K562 (cell line): ENCODE results near the gene MYO3B. TPM values are rescaled to one million over a fixed set of nuclear protein-coding genes. Genes with fewer than 3 reads are reported as not detected.

ENCODE experiments used
- ATAC-seq: fragments of 200-7000 bp; cut with Tn5 transposase; 3 replicates; pipeline ENCODE4 v1.9.1; 2020; ENCODE audit warnings: moderate library complexity
- BruUV-seq: library from RNA; stranded (reverse); fragments of 400-500 nt; replicated peaks from 2 replicates; lab custom pipeline; 2021; lab: Mats Ljungman, UMichigan
- CTCF ChIA-PET: fragments of 300-600 bp; formaldehyde crosslinking; extraction: SDS; loops from one replicate; lab custom pipeline; 2021; ENCODE audit warnings: low intra/inter-chr PET ratio; lab: Yijun Ruan, JAX
- POLR2A ChIA-PET: fragments of 300-600, 350-650 bp; sonication (Branson Sonifier 250); formaldehyde crosslinking; extraction: SDS; loops from one replicate; lab custom pipeline; 2021; ENCODE audit warnings: antibody characterized with exemption, inconsistent platforms; lab: Yijun Ruan, JAX
- DNase-seq, 4 experiments: peaks; one replicate each; pipeline versions ENCODE4 v3.0.0 to v3.0.0-alpha.2; 2011 to 2018; ENCODE audit warnings: low spot score in 3 of 4, mixed read lengths in 3 of 4; ENCODE audit errors: extremely low read depth in 1 of 4
- FAIRE-seq: peaks from 2 replicates; lab custom pipeline; 2011; peaks lifted over from hg19 to GRCh38; lab: Jason Lieb, UNC
- H2AFZ ChIP-seq: 2 replicates; pipeline ENCODE4 v1.6.0; 2011; ENCODE audit warnings: low read depth, low read length, control low read depth, inconsistent platforms
- H3K27ac ChIP-seq: fragments of 200-600 bp; 3 replicates; pipeline ENCODE4 v1.8.0; 2011; ENCODE audit warnings: low read depth, mild to moderate bottlenecking, control low read depth, inconsistent platforms, low read length, moderate library complexity, mixed read lengths; ENCODE audit errors: extremely low read depth
- H3K27me3 ChIP-seq, 2 experiments: fragments of 300-600 bp in 1 of 2; 2 replicates in 1 of 2; 3 replicates in 1 of 2; pipeline versions ENCODE4 v1.6.0 to v1.8.0; 2011; ENCODE audit warnings: inconsistent platforms in 2 of 2, low read length in 2 of 2, mild to moderate bottlenecking in 1 of 2, mixed read lengths in 1 of 2, moderate library complexity in 1 of 2; ENCODE audit not compliant: control insufficient read depth in 2 of 2, insufficient read depth in 2 of 2
- H3K36me3 ChIP-seq: fragments of 300-600 bp; 3 replicates; pipeline ENCODE4 v1.8.0; 2011; ENCODE audit warnings: mild to moderate bottlenecking, low read length, inconsistent platforms; ENCODE audit not compliant: control insufficient read depth, insufficient read depth
- H3K4me1 ChIP-seq, 2 experiments: fragments of 200-600 bp in 1 of 2; replicated peaks in 1 of 2; 2 replicates in 1 of 2; 3 replicates in 1 of 2; pipeline versions ENCODE4 v1.5.1 to v1.8.0; 2011; ENCODE audit warnings: inconsistent platforms in 2 of 2, low read length in 2 of 2, mild to moderate bottlenecking in 1 of 2, mixed read lengths in 1 of 2, moderate library complexity in 1 of 2; ENCODE audit not compliant: control insufficient read depth in 2 of 2, insufficient read depth in 2 of 2
- H3K4me2 ChIP-seq: 2 replicates; pipeline ENCODE4 v1.6.1; 2011; ENCODE audit warnings: low read length, control low read depth, inconsistent platforms, mixed read lengths; ENCODE audit not compliant: insufficient read depth
- H3K4me3 ChIP-seq: fragments of 200-600 bp; sonication (generic), shearing (Covaris generic); 2 replicates; pipeline ENCODE4 v1.5.1; 2016; ENCODE audit warnings: control low read depth, inconsistent platforms
- H3K79me2 ChIP-seq: fragments of 200-600 bp; 3 replicates; pipeline ENCODE4 v1.8.0; 2011; ENCODE audit warnings: low read length, inconsistent platforms; ENCODE audit not compliant: control insufficient read depth, insufficient read depth
- H3K9ac ChIP-seq, 2 experiments: 2 replicates each; pipeline versions ENCODE4 v1.6.0 to v1.6.1; 2011; ENCODE audit warnings: low read depth in 2 of 2, low read length in 2 of 2, control low read depth in 1 of 2, inconsistent platforms in 1 of 2, mild to moderate bottlenecking in 1 of 2, mixed read lengths in 1 of 2; ENCODE audit not compliant: insufficient read depth in 1 of 2
- H3K9me1 ChIP-seq: one replicate; pipeline ENCODE4 v1.6.0; 2011; ENCODE audit warnings: inconsistent platforms, mild to moderate bottlenecking, low read length, moderate library complexity; ENCODE audit not compliant: control insufficient read depth, insufficient read depth
- H3K9me3 ChIP-seq: replicated peaks from 2 replicates; pipeline ENCODE4 v1.5.1; 2011; ENCODE audit warnings: low read depth, low read length, inconsistent platforms; ENCODE audit not compliant: control insufficient read depth, insufficient read depth
- H4K20me1 ChIP-seq: replicated peaks from 2 replicates; pipeline ENCODE4 v1.6.1; 2011; ENCODE audit warnings: low read length, inconsistent platforms, mixed read lengths; ENCODE audit not compliant: control insufficient read depth, insufficient read depth
- HSF4 ChIP-seq: fragments of 250-450 bp; sonication (Bioruptor Pico); IDR thresholded peaks from 2 replicates; pipeline ENCODE4 v2.1.2; 2022; ENCODE audit warnings: mild to moderate bottlenecking, moderate library complexity, borderline replicate concordance
- L3MBTL2 ChIP-seq: fragments of 450-650 bp; IDR thresholded peaks from 2 replicates; pipeline ENCODE4 v1.6.1; 2016; ENCODE audit warnings: mild to moderate bottlenecking, moderate library complexity
- MTF1 ChIP-seq: fragments of 250-450 bp; sonication (Bioruptor Pico); IDR thresholded peaks from 2 replicates; pipeline ENCODE4 v1.9.0; 2021; ENCODE audit warnings: moderate library complexity, mild to moderate bottlenecking, inconsistent platforms, borderline replicate concordance
- TEAD2 ChIP-seq: fragments of 450-650 bp; IDR thresholded peaks from 2 replicates; pipeline ENCODE4 v1.6.1; 2016; ENCODE audit warnings: missing genetic modification characterization, control low read depth, missing compliant biosample characterization
- ZNF12 ChIP-seq: sonication (generic); formaldehyde crosslinking; IDR thresholded peaks from 2 replicates; pipeline ENCODE4 v1.4.0; 2020; ENCODE audit warnings: mild to moderate bottlenecking, missing genetic modification reagents
- whole genome bisulfite sequencing: fragments of 100-300 bp; shearing (Covaris generic); methylation state at CpG from one replicate; pipeline ENCODE4 v1.1.6; 2016; ENCODE audit warnings: low coverage, mixed read lengths; ENCODE audit not compliant: insufficient coverage; ENCODE audit errors: missing lambda C conversion rate; 5-methylcytosine and 5-hydroxymethylcytosine counted together
- in situ Hi-C: fragments of 300-500 bp; cut with MboI; formaldehyde crosslinking; loops from 4 replicates; pipeline ENCODE4 v1.15.0; 2018; ENCODE audit warnings: inconsistent platforms, mixed read lengths
- intact Hi-C: fragments of 100-400 bp; cut with micrococcal nuclease; formaldehyde crosslinking; loops from 2 replicates; pipeline ENCODE4 v1.14.2; 2022
- polyA plus RNA-seq, 8 experiments: library from polyadenylated mRNA; depleted of rRNA in 4 of 8; stranded (reverse) in 5 of 8; unstranded in 3 of 8; fragments of >200 nt; fragmentation: Nextera tagmentation in 2 of 8; fragmentation: Illumina TruSeq in 1 of 8; extraction: Ambion mirVana in 2 of 8; extraction: Trizol in 1 of 8; gene quantifications; 2 replicates each; pipeline versions ENCODE4 v1.2.1 to v1.2.3, GENCODE V29; 2011 to 2014; ENCODE audit warnings: inconsistent platforms in 1 of 8, missing spikeins in 1 of 8
- total RNA-seq, 7 experiments: library from RNA; depleted of rRNA in 6 of 7; stranded (reverse); fragments of >200 nt in 6 of 7; fragmentation: Illumina TruSeq in 2 of 7; extraction: Trizol in 2 of 7; gene quantifications; 2 replicates each; pipeline versions ENCODE4 v1.2.1 to v1.2.3, GENCODE V29; 2011 to 2021; ENCODE audit warnings: low replicate concordance in 1 of 7
- TF ChIP-seq, protein P1 (sequence below): fragments of 250-450 bp; sonication (Bioruptor Pico); IDR thresholded peaks from 2 replicates; pipeline ENCODE4 v1.8.0; 2022; ENCODE audit warnings: inconsistent platforms

The MYO3B gene
- total and polyA plus RNA-seq, 9 of the 15 experiments (the other 6 are each of a cell fraction or from before 2014, with no cell fraction given) = 2.7 to 6.5 (median 3.6) TPM

DNA sequence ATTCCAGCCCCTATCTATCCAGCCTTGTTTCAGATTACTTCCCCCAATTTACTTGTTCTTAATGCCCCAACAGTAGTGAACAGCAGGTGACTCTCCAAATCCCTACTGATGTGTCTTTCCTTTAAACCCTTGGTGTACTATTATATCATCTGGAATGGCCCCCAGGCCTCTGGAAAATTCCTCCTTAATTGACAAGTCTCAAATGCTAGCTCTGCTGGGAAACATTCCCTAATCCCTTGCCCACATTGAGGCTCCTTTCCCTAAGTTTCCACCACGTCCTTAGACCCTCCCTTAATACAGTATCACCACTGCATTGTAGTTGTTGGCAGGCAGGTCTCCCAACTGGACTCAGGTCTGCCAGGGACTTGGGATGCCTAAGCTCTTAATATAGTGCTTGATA, 41.0 kb downstream of the MYO3B start (continued):
- TF ChIP-seq ZNF12 (CRISPR knock-in tag) = no peak

GRCh38 chr2:170221317-170222288, 43.7 kb downstream of the MYO3B start:
- no TSS peak for BruUV-seq
- intact Hi-C loops = no loop called here
- no peak overlapping the region for H3K27ac ChIP-seq

More at GRCh38 chr2:170221317-170222288, 43.7 kb downstream of the MYO3B start:
- no peak overlapping the region for H3K9ac ChIP-seq
- H4K20me1 ChIP-seq = no peaks in the 10 kb centered on the region
- DNase-seq (no peak), ATAC-seq (peak; percentile 37), FAIRE-seq (no peak)
- H3K27me3 ChIP-seq = no peaks in the 10 kb centered on the region
- CTCF ChIA-PET = no interaction called here
- H3K4me3 ChIP-seq = no peak overlapping the region
- no peaks in the 10 kb centered on the region for H3K9me1 ChIP-seq
- H3K36me3 ChIP-seq = no peaks in the 10 kb centered on the region
- peak overlapping the region; percentile 90 for H2AFZ ChIP-seq
- peaks cover 0 to 11% of the 10 kb centered on the region in 2 experiments; a peak in 2 of 5 replicates for H3K4me1 ChIP-seq
- 43% methylated on average over 6 of the region's 6 CpGs for WGBS
- in situ Hi-C loops = no loop called here
- H3K9me3 ChIP-seq = no peaks in the 10 kb centered on the region
- no peak for TF ChIP-seq L3MBTL2
- no peak for TF ChIP-seq MTF1 (CRISPR knock-in tag)
- 0 out of 2 replicates have a peak, but pooled peaks have one; percentile 21 for TF ChIP-seq TEAD2 (tag)
- TF ChIP-seq HSF4 (CRISPR knock-in tag) = no peak
- TF ChIP-seq, protein P1, sequence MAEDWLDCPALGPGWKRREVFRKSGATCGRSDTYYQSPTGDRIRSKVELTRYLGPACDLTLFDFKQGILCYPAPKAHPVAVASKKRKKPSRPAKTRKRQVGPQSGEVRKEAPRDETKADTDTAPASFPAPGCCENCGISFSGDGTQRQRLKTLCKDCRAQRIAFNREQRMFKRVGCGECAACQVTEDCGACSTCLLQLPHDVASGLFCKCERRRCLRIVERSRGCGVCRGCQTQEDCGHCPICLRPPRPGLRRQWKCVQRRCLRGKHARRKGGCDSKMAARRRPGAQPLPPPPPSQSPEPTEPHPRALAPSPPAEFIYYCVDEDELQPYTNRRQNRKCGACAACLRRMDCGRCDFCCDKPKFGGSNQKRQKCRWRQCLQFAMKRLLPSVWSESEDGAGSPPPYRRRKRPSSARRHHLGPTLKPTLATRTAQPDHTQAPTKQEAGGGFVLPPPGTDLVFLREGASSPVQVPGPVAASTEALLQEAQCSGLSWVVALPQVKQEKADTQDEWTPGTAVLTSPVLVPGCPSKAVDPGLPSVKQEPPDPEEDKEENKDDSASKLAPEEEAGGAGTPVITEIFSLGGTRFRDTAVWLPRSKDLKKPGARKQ = no peak
- POLR2A ChIA-PET = interaction anchor here (0.9 to 2.4 kb wide), 6 partner anchors 8 to 144 kb away, joined by 3 to 14 read pairs (median 4); no protein-coding TSS in a partner anchor
- no peaks in the 10 kb centered on the region for H3K79me2 ChIP-seq
- no peak overlapping the region for H3K4me2 ChIP-seq
